HG03457 (cell line): ENCODE measurements around the gene LIMK1.
"Not testable (repeated sequence)": the region's sequence is repeated elsewhere in the genome, so short reads cannot be mapped to it uniquely, and the experiment has no call there.

ENCODE experiments used
- ATAC-seq: cut with Tn5 transposase; IDR thresholded peaks from one replicate; pipeline ENCODE4 v1.9.1; 2021; ENCODE audit warnings: moderate number of reproducible peaks; ENCODE audit not compliant: unreplicated experiment

The LIMK1 gene

DNA sequence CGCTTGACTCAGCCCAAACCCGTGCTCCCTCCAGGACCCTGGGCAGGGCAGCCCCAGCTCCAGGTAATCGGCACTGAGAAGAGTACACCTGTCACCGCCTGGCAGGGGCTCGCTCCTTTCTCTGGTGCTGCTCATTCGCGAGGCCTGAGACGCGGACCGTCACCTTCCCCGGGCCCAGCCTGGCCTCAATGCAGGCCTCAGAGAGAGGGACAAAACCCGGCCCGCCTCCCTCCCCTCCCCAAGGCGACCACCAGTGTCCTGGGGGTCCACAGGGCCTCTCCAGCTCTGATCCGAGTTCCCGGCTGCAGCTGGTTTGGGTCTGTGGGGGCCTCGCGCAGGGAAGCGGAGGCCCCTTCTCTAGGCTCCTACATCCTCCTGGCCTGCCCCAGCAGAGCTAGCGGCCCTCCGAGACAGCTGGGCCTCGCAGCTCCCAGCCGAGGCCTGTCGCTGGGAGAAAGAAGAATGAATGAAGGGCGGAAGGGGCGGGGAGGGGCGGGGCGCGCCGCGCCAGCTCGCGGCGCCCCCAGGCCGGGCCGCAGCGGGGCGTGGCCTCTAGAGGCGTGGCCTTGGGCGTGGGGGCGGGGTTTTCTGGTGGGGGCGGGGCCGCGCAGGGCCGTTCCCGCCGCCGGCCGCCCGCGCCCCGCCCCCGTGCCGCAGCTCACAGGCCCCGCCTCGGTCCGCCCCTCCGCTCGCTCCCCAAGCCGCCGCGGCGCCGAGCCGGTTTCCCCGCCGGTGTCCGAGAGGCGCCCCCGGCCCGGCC is at the start of gene LIMK1:
TSS of gene LIMK1 (plus strand) at position 688 of the 760 bp plus-strand sequence. CDS start 187 bp downstream, outside the sequence.
- ATAC-seq: no peak

DNA sequence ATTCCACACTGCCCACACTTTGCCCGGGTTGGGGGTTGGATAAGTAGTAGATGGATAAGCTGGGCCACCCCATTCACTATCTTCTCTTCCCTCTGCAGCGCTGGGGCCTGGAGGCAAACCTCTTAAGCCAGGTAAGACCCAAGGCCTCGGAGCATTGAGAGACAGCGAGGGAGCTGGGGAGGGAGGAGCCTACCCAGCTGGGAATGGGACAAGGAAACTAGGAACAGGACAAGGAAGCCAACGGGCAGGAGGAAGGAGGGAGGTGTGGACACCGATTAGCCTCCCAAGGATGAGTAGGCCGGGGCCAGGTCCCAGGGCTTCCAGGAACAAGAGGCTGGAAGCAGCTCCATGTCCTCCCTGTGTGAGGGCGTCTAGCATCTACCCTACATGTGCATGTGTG is 46.0 kb upstream of the LIMK1 start:
- ATAC-seq: no peak

DNA sequence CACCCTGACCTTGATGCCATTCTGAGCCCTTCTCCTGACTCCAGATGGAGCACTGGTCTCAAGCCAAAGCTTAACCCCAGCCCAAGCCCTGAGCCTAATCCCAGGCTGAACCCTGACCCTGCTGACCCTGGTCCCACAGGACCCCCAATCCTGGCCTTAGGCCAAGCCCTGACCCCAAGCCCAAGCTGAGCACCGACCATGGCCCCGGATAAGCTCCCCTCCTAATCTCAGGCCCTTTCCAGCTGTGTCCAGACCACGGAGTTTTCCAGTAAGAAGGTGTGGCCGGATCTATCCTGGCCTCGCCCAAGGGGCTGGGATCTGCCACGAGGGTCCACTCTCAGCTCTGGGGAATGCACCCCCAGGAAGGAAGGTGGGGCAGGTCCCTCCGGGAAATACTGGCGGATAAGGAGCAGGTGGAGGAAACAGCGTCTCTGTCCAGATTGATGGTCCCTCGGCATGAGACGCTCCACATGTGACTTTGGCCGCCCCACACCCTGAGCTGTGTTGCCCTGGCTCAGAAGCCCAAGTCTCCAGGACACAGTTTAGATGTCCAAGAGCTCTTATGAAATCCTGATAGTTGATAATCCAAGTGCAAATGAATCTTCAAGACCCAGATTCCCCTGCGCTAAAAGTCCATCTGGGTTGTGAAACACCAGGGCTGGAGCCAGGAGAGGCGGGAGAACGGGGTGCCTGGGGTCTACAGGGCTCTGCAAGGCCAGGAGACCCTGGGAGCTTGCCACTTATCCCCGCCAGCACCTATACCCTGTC is 45.2 kb upstream of the LIMK1 start:
- ATAC-seq: no peak

DNA sequence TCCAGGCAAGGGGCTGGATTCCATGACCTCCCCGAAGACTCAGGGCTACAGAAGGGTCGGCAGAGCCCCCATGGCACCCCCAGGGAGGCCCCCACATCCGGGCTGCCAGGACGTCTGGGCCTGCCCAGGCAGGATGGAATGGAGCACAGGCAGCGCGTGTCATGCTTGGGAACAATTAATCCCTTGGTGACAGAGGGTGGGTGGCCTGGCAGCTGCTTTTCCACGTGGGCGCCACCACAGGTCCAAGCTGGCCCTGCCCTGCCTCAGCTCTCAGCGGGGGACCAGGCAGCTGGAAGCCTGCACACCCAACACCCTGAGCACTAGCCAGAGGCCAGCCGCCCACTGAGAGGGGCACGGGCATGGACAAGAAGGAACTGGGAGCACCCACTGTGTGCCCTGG is 44.3 kb upstream of the LIMK1 start:
- no peak for ATAC-seq

DNA sequence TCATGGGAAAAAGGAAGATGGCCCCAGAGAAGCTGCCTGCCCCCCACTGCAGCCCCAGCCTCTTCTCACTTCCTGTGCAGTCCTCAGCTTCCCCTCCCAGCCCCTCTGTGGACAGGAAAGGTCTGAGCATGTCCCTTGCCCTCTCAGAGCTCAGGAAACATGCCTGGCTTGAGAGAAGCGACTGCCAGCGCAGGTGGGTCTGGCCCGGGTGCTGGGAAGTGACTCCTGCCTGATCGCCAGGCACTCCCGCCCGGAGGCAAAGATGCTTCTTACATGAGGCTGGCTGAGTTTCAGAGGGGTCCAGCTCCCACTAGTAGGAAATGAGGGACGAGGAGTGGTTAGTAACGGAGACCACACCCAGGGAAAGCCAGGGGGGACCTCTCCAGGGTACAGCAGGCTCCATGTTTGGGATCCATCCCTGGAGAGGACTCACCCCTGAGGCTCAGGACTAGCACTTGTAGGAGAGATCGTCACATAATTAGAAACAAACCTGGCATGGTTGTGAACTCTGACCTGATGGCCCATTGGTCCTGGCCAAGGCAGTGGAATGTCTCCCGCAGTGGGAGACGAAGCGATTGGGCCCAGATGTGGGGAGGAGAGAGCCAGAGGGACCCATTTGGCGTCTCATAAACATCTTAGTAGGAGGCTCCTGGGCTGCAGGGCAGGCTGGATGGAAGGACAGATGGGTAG is 43.4 kb upstream of the LIMK1 start:
- no peak for ATAC-seq

DNA sequence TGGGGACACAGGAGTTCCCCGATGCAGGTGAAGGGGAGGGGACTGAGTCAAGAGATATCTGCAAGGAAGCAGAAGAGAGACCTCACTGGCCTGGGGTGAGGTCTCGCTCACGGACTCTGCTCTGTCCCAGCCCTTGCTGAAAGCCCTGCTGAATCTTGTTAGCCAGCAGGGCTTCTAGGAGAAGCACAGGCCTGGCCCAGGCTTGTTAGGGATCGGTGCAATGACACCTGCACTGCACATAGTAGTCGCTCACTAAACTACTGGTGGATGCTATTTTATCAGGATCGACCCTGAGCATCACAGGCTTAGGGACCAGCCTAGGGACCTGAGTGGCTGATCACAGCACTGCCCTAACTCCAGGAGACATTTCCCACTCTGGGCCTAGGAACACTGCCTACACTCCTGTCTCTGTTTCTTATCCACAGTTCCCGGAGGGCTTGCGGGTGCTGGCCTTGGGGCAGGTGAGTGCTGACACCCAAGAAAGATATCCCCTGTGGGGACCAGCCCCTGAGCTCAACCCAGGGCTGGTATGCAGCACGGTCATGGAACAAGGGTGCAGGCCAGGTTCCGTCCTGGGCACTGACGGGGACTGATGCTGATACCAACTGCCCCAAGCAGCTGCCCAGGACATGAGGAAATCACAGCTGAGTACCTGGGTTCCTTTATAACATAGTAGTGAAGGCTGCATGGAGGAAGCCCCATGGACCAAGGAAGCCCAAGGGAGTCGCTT is 42.6 kb upstream of the LIMK1 start:
- ATAC-seq: no peak

DNA sequence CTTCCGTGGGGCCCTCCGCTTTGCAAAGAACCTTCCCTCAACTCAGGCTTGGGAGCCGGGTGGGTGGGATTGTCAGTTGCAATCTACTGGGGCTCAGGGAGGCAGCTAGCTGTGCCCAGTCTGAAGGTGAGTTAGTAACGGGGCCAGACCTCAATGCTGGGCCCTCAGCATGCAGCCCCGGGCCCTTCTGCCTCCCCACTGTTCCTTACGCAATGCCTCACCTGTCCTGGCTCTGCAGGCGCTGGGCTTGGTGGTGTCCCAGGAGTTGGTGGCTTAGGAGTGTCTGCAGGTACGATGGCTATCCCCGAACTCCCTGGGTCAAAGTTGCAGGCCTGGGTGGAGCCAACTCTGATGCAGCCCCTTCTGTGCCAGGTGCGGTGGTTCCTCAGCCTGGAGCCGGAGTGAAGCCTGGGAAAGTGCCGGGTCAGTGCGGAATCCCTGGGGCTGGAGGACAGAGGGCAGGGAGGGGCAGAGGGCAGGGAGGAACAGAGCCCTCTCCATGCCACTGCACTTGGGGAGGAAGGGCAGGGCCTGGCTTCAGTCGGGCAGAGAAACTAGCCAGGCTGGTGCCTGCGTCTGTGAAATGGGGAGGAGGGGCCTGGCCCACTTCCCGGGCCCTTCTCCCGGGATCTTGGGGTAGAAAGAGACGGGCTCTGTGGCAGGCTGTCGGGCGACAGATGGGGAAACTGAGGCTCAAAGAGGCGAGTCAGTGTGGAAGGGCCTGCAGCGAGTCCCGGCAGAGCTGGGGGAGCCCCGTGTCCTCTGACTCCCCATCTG is 40.7 kb upstream of the LIMK1 start:
- no peak for ATAC-seq

DNA sequence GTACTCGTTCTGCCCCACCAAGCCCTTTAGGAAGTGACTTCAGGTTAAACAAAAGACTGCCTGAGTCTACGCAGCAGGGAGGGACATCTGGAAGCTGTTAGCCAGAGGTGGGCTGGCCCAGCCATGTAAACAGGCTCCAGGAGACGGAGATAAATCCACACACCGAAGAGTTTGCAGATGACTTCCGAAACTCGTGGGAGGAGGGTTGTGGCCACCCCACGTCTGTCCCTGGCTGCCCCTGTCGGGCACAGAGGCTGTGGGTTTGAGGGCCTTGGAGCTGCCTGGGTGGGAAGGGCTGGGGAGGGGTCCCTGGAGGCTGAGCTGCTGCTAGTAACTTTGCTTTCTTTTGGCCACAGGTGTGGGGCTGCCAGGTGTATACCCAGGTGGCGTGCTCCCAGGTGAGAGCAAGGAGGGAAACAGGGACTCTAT is 40.1 kb upstream of the LIMK1 start:
- ATAC-seq: no peak

DNA sequence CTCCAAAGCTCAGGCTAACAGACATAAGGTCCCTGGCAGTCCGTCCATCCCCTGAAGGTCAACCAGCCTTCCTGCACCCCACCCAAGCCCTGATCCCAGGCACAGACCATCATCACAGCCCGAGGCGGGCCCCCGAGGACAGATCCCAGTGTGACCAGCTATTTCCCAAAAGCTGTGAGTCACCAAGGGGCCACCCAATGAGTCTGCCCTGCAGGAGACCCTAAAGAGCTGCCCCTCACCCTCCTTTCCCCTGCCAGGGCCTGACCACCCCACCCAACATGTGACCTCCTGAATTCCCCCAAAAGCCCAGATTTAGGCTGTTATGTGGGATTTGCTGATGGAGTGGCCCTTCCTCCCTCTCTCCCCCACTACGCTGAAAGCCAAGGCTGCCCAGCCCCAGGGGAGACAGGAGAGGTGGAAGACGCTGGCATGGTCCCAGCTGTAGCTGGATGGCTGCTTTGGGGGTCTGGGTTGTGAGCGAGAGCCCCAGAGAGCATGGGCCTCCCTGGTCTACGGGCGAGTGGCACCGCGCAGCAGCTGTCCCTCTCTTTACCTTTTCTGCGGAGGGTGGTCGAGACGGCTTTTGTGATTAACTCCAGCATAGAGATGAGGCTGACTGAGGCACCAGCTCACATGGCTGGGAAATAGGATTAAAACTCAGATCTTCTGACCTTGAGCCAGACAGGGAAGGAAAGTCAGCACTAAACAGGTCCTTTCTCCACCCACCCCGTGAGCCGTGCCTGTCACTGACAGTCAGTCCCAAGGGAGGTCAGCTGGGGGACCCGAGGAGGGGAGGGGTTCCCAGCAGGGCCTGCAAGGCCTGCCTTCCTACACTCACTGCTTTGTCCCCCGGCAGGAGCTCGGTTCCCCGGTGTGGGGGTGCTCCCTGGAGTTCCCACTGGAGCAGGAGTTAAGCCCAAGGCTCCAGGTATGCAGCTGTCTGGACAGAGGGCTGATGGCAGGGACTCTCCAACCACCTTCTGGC is 38.9 kb upstream of the LIMK1 start:
- no peak for ATAC-seq

DNA sequence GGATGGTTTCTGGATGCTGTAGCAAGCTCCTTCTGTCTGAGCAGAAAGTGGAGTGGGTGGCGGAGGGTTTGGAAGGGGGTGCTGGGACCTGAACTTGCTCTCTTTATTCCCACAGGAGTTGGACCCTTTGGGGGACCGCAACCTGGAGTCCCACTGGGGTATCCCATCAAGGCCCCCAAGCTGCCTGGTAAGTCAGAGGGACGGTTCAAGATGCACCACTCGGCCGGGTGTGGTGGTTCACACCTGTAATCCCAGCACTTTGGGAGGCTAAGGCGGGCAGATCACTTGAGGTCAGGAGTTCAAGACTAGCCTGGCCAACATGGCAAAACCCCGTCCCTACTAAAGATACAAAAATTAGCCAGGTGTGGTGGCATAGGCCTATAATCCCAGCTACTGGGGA is 37.0 kb upstream of the LIMK1 start:
- ATAC-seq: not testable (repeated sequence)

DNA sequence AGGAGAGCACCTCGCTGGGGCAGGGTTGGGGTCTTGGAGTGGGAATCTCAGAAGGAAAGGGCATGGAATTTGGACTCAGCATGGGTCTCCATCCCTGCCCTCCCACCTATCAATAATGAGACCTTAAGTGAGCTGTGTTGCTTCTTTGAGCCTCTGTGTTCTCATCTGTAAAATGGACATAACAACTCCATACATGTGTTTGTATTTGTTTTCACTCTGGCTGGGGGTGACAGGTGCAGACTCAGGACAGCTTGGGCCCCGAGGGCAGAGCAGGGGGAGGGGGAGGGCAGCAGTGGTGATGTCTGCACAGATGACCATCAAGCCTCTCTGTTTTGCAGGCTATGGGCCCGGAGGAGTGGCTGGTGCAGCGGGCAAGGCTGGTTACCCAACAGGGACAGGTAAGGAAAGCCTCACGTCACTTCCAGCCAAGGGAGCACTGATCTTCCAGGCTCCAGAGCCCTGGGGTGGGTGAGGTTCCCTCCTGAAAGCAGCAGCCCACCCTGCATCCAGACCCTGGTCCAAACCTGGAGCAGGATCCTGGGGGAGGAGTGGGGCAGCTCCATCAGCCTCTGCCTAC is 35.7 kb upstream of the LIMK1 start:
- no peak for ATAC-seq

DNA sequence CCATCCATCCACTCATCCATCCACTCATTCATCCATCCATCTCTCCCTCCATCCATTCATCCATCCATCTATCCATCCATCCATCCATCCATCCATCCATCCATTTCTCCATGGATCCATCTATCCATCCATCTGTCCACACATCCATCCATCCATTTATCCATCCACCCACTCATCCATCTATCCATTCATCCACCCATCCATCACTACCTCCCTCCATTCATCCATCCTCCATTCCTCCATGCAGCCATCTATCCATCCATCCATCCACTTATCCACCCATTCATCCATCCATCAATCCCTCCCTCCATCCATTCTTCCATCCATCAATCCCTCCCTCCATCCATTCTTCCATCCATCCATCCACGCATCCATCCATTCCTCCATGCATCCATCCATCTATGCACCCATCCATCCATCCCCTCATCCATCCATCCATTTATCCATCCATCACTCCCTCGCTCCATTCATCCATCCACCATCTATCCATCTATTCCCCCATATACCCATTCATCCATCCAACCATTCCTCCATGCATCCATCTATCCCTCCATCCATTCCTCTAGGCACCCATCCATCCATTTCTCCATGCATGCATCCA is 34.5 kb upstream of the LIMK1 start:
- no peak for ATAC-seq

DNA sequence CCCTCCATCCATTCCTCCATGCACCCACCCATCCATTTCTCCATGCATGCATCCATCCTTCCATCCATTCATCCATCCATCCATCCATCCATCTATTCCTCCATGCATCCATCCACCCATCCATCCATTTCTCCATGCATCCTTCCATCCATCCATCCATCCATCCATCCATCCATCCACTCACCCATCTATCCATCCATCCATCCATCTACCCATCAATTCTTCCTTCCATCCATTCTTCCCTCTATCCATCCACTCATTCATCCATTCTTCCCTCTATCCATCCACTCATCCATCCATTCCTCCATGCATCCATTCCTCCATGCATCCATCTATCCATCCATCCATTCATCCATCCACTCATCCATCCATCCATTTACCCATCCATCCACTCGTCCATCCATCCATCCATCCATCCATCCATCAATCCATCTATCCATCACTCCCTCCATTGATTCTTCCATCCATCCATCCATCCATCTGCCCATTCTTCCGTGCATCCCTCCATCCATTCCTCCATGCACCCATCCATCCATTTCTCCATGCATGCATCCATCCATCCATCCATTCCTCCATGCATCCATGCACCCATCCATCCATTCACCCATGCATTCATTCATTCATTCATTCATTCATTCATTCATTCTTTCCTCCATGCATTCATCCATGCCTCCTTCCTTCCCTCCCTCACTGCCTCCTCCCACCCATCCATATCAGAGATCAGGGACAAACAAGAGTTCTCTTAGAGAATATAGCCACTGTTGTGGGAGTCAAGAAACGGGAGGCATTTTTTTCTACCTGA is 33.4 kb upstream of the LIMK1 start:
- no peak for ATAC-seq

DNA sequence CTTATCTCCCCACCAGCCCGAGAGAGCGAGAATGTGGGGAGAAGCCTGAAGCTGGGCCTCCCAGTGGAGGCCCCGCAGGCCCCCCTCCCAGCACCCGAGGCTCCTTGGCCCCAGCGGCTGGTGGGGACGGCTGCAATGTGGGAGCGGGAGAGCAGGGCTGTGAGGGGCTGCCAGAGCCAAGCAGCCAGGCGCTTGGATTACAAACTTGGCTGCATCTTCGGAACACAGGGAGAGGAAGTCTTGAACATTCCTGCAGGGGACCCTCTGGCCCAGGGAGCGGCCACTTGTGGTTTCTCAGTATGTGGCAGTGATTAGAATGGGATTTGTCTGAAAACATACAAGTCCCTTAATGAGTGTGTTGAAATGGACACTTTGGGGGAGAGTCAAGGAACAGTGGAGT is 32.4 kb upstream of the LIMK1 start:
- ATAC-seq: no peak

DNA sequence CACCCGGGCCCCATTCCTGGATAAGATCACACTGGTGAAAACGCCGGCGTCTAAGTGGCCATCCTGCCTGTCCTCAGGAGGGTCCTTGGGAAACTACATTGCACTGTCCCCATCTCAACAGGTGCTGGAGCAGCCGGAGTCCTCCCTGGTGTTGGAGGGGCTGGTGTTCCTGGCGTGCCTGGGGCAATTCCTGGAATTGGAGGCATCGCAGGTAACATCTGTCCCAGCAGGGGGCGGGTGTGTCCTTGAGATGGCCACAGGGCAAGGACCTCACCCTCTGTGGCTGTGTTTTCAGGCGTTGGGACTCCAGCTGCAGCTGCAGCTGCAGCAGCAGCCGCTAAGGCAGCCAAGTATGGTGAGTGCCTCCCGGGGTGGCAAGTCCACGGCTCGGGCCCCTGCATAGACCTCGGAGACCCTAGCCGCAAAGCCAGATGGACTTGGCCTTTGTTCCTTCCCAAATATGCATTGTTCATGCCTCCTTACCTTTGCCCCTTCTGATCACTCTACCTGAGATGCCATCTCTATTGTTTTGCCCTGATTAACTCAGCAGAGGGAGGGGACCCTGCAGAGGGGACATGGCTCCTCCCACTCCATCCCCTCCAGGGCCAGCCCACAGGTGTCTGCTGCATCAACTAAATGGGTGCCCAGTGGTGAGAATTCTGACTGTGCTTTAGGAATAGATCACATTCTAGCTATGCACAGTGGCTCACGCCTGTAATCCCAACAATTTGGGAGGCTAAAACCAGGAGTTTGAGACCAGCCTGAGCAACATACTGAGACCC is 31.8 kb upstream of the LIMK1 start:
- no peak for ATAC-seq

DNA sequence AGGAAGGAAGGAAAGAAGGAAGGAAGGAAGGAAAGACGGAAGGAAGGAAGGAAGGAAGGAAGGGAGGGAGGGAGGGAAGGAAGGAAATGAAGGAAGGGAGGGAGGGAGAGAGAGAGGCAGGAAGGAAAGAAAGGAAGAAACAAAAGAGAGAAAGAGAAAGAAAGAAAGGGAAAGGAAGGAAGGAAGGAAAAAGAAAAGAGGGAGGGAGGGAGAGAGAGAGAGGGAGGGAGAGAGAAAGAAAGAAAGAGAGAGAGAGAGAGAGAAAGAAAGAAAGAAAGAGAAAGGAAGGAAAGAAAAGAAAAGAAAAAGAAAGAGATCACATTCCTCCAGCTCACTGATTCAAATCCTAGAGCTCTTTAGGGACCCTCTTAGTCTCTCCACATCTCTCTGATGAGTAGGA is 31.0 kb upstream of the LIMK1 start:
- ATAC-seq: no peak
